ENCODE measurements around the gene ZNF444.

- TF ChIP-seq CTCF (IDR thresholded peaks at IDR 0.05 in 8 of 11, conservative IDR thresholded peaks at IDR 0.05 in 3 of 11) (no peak), POLR2AphosphoS5 (IDR thresholded peaks at IDR 0.05) (peak in 2 of 3 donors; percentile 10 to 47), POLR2A (IDR thresholded peaks at IDR 0.05) (no peak)
Measured at GRCh38 chr19:56103027-56103614, 38.0 kb upstream of the ZNF444 start.
